DMS53 treated with DMSO at 0.1 percent for 48 hours (cell line): ENCODE data around the gene ASXL1.

ENCODE experiments used
- DNase-seq: peaks from one replicate; lab custom pipeline; 2025; ENCODE audit not compliant: unreplicated experiment; lab: John Stamatoyannopoulos, UW

ASXL1 gene

DNA sequence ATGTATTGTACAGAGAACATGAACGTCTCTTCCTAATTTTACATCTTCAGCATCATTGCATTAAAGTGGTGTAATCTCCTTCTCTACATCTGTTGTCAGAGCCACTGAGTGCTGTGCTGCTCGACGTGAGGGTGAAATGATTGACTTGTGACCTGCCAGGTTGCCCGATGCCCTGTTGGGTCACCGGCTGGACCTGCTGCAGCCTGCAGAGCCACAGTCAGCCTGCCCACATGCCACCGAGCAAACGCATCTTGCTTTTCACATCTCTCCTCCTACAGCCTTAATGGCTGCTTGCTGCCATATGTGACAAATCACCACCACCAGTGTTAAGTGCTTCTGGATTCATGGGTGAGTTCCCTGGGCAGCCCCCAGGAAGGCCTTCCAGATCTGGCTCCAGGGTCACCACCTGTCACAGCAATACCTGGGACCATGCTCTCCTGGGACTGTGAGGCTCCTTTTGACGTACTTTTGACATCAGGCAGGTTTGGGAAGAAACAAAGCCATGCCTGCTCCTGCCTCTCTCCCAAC is 80.3 kb downstream of the ASXL1 start:
- DNase-seq = no peak

DNA sequence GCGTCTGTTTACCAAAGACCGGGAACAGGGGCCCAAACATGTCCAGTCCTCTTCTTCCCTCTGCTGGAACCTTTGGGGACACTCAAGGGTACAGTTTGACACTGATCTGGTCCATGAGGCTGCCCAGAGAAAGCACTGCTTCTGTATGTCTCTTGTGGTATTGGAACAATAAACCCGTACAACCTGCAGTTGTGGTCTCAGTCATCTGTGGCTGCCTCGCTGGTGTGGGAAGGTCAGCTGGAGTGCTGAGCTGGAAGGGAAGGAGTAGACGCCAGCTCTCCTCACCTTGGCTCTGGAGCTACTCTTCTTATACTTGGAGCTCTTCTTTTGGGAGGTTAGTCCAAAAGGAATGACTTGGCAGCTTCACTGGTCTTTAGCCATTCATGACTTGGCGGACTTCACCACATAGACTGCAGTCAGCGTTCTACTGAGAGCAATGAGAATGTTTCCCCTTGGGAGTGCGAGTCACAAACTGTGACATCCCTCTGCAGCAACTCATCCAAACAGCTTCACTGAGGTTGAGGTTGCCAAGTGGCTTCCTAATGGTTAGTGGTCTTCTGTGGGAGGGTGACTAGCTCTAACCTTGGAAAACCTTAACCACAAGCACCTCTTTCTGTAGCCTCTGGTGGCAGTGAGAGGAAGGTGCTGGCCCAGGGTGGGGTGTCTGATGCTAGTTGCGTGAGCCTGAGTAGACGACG is 81.2 kb downstream of the ASXL1 start:
- DNase-seq = no peak

DNA sequence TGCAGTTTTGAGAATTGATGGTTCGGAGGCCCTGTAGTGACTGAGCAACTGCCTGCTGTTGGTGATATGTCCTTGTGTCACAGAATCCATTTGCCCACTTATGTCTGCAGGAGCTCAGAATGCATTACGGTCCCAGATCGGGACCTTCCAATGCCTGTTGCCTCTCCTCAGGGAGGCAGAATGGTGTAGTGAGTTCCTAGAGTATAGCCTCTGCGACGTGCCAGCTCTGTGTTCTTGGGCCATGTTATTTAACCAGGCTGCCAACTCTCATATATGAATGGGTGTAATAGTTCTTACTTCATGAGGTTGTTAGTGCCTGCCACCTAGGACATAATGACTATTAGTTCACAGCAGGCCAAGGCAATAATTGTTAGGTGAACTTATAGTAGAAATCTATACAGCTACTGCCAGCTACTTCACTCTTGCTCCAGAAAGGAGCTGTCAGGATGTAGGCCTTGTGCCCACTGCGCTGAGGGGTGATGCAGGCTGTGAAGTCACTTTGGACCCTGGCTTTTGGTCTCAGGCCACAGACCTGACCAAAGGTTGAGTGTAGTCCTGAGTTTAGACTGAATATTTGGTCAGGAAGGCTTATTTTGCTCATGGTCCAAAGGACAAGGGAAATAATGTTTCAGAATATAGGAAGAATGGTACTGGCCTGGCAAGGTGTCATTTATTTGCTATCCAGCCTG is 82.1 kb downstream of the ASXL1 start:
- no peak for DNase-seq

DNA sequence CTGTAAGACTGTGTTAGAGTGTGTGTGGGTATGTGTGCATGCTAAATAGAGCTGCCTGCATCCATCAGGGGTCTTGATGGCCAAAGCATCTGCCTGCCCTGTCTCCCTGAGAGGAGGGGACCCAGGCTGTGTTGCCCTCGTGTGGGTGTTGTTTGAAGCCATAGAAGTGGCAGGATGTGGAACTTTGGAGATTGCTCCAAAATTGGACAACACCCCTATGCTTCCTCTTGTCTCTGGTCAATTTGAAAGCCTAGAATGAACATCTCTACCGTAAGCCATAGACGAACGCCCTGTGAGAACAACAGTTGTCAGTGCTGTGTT is 82.6 kb downstream of the ASXL1 start:
- no peak for DNase-seq

DNA sequence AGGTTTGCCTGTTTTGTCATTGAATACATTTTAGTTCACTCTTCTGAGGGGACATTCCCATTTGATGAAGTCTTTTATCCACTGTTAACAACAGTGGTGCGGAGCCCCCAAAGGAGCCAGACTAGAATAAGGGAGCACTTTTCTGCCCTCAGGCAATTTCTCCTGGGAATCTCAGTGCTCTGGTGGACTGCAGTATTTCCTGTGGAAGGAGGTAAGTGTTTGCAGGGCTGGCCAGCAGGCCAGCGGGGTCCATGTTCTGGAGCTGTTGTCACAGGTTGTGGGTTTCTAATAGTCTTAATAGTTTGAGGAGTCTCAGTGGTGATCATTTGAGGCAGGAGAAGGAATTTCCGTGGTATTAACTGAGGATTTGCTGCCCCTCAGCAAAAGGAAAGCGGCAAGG is 83.5 kb downstream of the ASXL1 start:
- no peak for DNase-seq

DNA sequence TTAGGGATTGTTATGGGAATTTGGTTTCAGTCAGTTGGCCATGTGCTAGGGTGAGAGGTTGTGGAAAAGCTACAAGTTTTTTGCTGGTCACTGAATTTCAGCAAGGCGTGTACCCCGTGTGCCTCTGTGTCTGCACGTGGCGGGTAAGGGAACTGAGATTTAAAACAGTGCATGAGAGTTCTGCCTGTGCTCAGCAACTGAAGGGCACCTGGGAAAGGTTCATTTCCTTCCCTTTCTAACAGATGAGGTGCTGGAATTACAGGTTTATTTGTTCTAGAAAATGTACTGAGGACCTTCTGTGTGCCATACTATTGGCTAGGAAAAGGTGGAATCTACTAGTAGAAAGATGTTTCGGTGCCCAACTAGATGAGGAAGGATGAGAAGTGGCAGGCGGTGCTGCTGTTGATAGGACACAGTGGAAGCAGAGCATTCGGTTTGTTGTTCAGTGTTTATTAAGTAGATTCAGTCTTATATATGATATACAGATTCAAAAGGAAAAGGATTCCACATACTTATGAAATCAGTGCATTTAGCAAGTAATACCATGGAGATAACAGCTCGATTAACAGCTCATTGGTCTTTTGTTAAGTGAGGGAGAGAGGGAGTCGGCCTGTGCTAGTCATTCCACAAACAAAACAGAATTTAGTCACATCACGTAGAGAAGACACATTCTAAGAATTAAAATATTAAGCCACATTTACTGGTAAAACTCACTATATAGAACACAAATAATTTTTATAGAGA is 84.7 kb downstream of the ASXL1 start:
- DNase-seq = no peak

DNA sequence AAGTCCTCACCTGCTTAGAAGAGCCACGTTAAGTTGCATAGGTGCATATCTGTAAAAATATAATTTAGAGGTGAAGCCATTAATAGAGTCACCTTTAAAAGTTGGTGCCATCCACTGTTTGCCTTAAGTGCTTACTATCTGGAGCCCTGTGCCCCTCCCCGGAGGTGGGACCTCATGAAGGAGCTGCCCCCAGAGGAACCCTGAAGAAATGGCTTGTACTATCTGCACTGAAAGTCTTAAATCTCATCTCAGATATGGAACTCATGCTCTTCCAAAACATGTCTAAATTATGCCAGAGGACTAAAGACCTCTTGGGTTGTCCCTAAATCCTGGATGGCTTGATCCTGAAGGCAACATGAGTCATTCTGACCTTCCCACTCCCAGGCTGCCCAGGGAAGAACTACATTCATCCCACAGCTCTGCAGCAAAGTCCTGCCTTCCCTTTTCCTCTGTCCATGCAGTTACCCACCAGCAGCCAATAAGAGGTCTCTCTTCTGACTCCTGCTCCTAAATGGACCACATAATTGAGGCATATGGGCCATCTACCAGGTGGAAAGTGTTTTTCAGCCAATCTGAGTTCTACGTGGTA is 85.3 kb downstream of the ASXL1 start:
- no peak for DNase-seq

DNA sequence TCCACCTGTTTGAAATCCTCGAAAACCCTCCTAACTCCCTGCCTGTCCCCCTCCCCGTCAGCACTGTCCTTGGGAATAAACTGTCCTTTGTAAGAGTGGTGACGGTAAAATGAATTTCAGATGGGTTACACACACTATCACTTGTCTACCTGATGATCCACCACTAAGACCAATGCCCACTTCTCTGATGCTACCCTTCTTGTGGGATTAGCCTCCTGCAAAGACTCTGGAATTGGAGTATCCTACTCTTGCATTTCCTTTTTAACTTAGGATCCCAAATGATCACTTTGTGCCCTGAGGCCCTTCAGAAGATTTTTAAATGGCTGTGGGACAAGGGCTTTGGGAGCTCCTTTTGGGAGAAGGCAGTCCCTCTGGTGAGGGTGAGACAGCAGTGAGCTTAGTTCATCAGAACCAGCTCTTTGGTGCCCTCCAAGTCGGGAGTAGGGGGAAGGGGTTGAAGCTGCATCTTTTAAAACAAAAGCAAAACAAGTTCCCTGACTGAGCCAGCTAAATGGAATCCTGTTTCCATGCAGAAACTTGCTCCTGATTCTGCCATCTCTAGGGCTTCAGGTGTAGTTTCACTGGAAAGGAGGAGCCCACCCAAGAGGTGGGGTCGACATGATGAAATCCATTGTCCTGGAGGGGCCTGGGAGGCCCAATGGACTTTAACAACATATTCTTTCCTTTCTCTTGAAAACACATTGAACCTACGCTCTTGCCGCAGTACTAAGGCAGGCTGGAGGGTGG is 86.5 kb downstream of the ASXL1 start:
- no peak for DNase-seq

DNA sequence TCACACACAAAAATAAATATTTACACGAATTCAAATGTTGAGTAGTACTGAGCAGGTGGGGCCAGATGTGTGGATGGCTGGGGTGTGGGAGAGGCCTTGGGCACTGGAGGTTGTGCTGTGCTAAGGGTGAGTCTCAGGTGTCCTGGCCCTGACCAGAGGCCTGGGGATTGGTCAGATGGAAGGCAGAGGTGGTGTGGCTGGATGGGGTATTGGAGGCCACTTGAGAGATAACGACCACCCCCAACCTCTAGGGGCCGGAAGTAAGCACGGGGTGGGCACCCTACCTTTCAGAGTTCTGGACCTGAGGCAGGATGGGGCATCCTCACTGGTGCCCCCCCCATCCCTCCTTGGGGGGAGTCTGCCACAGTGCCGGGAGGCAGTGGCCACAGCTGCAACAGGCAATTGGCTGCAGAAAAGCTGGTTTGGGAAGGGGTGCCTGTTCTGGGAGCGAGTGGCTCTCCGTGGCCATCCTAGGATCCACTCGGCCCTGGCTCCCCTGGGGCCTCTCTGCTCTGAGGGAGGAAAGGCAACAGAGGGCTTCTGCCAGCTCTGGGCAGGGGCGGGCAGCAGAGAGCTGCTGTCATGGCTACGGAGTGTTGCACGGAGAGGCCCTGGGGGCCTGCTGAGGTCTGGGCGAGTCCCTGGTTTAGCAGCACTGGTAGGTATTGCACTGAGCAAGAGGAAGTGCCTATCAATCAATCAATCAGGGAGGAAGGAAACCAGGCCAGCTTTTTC is 87.6 kb downstream of the ASXL1 start:
- no peak for DNase-seq

DNA sequence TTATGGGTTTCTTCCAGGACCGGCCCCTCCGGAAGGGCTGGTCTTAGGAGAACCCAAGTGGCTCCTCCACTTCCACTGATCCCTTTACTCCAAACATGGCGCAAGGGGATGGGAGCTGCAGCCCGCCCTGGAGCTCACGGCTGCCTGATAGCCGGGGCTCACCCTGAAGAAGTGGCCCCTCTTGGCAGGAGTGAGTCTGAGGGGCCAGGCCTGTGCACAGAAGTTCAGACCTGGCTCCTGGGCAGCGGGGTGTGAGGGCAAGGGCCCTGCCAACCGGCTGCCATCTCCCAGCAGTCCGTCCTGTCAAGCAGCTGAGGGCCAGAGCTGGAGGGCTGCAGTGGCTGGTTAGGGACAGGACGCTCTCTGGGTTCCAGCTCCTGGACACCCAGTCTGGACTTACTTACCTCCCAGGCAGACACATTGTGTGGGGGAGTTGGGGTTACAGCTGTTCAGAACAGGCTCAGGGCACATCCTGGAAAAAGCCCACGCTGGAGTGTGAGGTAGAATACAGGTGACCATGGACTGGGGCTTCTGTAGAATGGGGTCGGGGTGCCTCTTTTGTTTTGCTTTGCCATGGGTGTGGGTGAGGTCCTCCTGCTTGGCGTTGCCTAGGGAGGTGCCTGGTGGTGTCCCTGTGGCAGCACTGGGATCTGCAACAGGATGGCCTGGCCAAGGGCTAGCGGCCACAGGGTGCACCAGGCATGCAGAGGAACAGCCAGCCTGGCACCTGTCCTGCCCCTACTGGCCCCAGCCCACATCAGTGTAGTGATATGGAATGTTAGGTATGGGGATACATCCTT is 88.4 kb downstream of the ASXL1 start:
- no peak for DNase-seq

DNA sequence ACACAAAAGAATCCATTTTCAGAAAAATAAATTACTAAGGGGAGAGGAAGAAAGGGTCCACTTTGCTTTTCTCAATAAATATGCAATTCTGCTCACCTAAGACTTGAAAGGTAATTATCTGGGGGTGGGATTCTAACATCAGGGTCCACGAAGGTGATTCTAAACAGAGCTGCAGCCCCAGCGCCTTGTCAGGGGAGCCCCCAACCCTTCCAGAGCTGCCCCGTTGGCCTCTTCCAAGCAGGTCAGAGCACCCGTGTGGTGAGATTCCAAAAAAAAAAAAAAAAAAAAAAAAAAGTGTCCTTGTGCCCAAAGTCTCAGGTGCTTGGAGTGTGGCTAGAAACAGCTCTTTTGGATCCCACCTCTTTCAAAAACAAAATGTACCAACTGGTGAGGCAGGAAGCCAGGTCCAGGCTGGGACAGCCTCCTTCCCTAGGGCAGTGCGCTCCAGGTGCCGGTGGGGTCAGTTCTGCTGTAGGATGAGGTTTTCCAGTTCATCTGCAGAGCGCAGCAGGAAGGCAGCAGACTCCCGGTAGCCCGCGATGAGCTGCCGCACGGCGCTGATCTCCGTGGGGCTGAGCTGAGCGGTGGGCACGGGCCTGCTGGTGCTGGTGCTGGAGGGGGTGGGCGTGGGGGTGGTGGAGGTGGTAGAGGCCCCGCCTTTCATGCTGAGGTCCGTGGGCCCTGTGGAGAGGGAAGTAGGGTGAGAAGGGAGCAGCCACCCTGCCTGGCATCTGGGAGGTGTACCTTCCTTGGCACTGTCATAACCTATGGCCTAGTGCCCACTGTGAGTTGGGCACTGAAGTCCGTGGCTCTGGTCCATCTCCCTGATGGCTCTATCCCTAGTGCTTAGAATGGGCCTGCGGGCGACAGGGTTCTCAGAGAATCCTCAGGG is 89.3 kb downstream of the ASXL1 start:
- no peak for DNase-seq

DNA sequence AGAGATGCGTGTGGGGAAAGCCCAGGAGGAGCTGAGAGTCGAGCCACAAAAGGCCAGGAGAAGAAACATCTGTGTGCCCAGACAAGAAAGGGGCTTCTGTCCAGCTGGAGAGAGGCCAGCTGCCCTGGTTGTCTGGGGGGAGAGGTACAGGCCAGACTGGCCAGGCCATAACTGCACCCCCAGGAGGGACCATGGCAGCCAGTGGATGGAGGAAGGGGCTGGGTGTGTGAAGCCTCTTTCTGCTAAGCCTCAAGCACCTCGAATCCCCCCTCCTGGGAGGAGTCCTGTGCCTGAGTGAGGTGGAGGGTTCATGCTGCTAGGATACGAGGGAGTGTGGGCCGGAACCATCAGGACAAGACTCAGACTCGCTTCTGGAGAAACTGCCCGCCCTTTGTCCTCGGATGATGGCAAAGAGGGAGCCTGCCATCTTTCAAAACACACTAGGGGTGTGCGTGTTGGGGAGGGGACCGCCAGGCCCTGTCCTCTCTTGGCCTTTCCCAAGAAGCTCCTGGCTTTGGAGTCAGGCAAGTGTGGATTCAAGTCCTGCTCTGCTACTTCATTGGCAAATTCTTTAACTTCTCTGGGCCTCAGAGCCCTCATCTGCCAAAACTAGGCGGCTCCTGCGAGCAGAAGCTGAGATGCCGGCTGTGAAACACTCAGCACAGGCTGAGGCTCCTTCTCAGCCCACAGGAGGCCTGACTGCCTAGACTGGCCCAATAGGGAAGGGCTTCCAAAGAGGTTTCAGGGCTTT is 90.3 kb downstream of the ASXL1 start:
- no peak for DNase-seq

DNA sequence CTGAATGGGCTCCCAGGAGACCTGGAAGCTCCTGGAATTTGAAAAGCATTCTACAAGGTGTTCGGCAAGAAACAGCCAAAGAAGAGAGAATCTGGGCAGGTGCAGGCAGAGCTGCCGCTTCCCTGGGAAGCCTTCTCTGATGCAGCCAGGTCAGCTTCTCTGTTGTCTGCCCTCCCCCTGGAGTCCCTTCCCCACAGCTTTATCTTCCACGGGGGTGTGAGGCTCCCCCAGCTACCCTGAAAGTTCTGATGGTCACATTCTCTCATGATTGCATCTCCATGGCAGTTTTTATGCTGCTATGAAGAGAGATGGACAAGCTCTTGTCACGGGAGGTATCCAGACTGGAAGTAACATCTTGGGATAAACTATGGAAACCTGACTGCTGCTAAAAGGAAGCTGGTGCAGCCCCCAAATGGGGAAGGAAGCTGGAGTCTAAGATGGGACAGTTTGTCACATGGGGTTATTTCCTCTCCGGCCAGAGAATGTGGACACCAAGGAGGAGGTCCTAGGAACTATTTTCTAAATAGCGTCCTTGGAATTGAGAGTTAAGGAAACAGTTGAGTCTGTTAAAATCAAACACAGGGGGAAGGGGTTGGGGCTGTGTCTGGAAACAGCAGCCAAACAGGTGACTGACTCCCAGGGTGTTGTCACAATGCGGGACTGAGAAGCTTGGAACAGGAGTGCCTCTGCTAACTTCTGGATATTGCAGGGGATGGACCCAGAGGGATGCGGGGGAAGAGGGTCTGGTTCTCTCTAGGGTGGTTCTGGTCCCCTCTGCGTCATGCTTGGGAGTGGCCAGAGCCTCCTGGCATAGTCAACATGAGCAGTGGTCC is 91.1 kb downstream of the ASXL1 start:
- no peak for DNase-seq

DNA sequence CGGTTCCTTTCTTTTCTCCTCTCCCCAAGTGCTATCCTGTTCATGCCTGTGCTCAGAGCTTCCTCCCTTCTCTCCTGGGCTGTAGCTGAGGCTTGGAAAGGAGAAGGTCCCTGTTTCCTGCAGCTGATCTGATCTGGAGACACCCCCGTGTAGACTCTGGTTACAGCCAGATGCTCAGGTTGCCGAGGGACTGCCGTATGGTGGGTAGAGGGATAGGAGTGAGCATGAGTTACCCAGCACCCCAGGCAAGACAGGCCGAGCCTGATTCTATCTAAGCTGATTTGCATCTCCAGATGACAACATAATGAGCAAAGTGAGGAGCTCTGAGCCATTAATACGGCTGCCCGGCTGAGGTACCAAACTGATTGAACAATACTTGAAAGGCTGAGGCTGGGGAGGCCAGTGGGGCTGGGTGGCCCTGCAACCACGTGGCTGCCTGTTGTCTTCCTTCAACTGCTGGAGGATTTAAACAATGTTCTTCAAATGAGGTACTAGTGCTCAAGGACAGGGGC is 91.8 kb downstream of the ASXL1 start:
- DNase-seq = no peak

DNA sequence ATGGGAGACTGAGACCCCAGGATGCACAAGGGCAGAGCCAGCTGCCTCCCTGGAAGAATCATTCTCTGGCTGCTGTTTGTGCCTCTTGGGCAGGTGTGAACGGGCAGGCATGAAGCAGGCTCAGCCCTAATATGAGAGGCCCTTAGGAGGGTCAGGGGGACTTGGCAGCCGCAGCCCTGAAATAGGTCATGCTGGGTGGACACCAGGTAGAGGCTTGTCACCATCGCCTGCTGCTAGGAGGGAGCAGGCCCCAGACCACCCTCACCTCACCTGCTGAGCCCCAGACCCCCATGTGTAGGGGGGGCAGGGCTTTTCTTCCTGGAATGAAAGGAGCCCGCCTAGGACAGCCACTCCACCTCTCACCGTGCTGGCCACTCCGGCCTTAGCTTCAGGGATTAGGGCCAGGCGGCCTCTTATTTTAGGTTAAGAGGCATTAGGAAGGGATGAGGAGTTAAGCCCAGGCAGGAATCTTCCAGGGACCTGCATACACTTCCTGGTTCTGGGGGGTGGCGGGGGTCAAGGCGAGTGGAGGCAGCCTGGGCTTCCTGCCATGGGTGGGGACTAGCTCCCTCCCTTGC is 92.4 kb downstream of the ASXL1 start:
- no peak for DNase-seq

DNA sequence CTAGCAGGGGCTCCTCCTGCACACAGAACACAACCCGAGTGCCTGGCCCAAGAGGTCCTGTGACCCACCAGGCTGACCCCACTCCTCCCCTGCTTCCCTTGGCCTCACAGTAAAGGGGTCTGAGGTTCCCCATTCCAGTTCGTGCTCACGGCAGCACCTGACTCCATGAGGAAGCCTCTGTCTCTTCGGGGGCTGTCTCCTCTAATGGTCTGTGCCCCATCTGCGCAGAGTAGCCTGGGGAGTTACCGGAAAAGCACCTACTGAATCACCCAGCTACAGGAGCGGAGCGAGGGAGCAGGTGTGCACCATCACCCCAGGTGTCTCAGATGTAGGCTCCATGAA is 93.2 kb downstream of the ASXL1 start:
- no peak for DNase-seq
